Osteocyte (in vitro differentiated cells): ENCODE data around the gene MESD. TPM values are rescaled to one million over a fixed set of nuclear protein-coding genes. Genes with fewer than 3 reads are reported as not detected.
A peak's percentile ranks its signal among the peaks of the same experiment; 100 is the strongest.

ENCODE experiments used
- DNase-seq: peaks from one replicate; pipeline ENCODE4 v3.0.0; 2021; ENCODE audit warnings: mixed read lengths; ENCODE audit not compliant: unreplicated experiment; ENCODE audit errors: extremely low spot score
- H3K27ac Mint-ChIP-seq: one replicate; pipeline ENCODE4 v1.8.0; 2021; ENCODE audit warnings: mild to moderate bottlenecking, mixed read lengths; ENCODE audit not compliant: unreplicated experiment
- H3K27me3 Mint-ChIP-seq: one replicate; pipeline ENCODE4 v1.8.0; 2021; ENCODE audit warnings: mixed read lengths; ENCODE audit not compliant: unreplicated experiment
- H3K36me3 Mint-ChIP-seq: one replicate; pipeline ENCODE4 v1.8.0; 2021; ENCODE audit warnings: mixed read lengths; ENCODE audit not compliant: unreplicated experiment
- H3K4me1 Mint-ChIP-seq: one replicate; pipeline ENCODE4 v1.8.0; 2021; ENCODE audit warnings: mixed read lengths; ENCODE audit not compliant: unreplicated experiment
- H3K4me3 Mint-ChIP-seq: one replicate; pipeline ENCODE4 v1.8.0; 2021; ENCODE audit warnings: mild to moderate bottlenecking, moderate library complexity, mixed read lengths; ENCODE audit not compliant: unreplicated experiment
- H3K9me3 Mint-ChIP-seq: one replicate; pipeline ENCODE4 v1.8.0; 2021; ENCODE audit warnings: mixed read lengths; ENCODE audit not compliant: unreplicated experiment
- total RNA-seq: library from RNA; stranded (reverse); gene quantifications from 2 replicates; pipeline ENCODE4 v1.2.1, GENCODE V29; 2021
- TF ChIP-seq, protein P1 (sequence below): fragments of 200-600 bp; sonication (generic); IDR thresholded peaks from 2 replicates; pipeline ENCODE4 v1.5.0; 2021; ENCODE audit warnings: antibody characterized with exemption, mild to moderate bottlenecking, moderate library complexity

The MESD gene
- total RNA-seq, 1 donor from 2014 or later, result 25.3 TPM

DNA sequence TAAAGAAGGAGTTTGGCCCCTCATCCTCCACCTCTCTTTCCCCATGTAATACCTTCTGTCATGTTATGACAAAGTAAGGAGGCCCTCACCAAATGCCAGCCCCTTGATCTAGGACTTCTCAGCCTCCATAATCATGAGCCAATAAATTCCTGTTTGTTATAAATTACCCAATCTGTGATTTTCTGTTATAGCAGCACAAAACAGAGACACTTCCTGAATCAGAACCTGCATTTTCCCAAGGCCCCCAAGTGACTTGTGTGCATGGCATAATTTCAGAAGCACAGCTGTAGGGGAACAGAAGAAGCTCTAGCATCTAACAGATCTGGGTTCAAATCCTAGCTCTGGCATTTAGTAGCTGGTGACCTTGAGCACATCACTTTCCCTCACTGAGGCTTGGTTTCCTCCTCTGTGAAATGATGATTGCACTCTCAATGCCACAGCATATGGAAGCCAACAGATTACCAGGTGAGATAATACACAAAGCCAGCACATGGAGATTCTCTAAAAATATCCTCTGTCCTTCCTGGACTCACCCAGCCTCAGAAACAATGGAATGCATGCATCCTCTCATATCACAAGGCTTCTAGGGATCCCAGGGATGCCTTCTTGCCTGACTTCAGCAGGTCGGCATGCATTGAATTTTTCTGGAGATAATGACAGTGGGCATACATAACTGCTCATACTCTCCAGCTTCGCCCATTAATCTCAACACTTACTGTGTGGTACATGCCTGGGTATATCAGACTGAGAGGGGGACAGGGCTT lies 37.4 kb upstream of the MESD start:
- DNase-seq, result no peak
- peaks cover 10% of the 10 kb centered on the region for H3K9me3 Mint-ChIP-seq
- TF ChIP-seq, protein P1, sequence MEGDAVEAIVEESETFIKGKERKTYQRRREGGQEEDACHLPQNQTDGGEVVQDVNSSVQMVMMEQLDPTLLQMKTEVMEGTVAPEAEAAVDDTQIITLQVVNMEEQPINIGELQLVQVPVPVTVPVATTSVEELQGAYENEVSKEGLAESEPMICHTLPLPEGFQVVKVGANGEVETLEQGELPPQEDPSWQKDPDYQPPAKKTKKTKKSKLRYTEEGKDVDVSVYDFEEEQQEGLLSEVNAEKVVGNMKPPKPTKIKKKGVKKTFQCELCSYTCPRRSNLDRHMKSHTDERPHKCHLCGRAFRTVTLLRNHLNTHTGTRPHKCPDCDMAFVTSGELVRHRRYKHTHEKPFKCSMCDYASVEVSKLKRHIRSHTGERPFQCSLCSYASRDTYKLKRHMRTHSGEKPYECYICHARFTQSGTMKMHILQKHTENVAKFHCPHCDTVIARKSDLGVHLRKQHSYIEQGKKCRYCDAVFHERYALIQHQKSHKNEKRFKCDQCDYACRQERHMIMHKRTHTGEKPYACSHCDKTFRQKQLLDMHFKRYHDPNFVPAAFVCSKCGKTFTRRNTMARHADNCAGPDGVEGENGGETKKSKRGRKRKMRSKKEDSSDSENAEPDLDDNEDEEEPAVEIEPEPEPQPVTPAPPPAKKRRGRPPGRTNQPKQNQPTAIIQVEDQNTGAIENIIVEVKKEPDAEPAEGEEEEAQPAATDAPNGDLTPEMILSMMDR, result no peak

DNA sequence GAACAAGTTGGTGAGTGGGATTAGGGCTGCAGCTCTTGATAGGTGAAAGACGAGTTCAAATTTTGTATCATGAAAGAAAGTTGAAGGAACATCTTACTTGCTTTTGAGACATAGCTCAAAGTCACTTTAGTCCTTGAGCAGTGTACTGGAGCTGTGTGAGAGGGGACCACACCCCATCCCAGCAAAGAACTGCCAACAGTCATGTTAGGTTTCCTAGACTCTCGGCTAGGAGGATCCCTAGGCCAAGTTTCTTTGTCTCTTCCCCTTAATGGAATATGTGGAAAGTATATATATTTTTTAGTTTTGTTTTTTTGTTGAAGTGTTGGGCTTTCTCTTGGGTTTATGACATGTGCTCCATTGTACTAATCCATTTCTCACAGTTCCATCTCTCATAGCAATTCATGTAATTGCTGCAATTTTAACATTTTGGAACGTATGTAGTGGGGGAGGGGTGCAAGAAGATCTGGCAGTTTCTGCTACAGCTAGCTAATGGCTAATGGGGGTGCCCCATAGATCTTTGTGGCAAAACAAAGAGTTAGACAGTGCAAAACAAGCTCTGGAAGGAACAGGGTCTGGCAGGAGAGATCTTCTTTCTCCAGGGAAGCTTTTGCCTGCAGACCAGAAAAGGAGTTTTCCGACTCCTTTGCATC lies 36.2 kb upstream of the MESD start:
- no peak overlapping the region for H3K27ac Mint-ChIP-seq
- peaks cover 10% of the 10 kb centered on the region for H3K9me3 Mint-ChIP-seq
- no peak overlapping the region for H3K4me3 Mint-ChIP-seq
- no peaks in the 10 kb centered on the region for H3K36me3 Mint-ChIP-seq
- no peaks in the 10 kb centered on the region for H3K27me3 Mint-ChIP-seq
- TF ChIP-seq, protein P1, result no peak
- DNase-seq, result no peak
- H3K4me1 Mint-ChIP-seq, result peaks cover 18% of the 10 kb centered on the region

More for the DNA sequence above, 37.4 kb upstream of the MESD start:
- Mint-ChIP-seq H3K4me1 (peaks cover 18% of the 10 kb centered on the region), H3K36me3 (no peaks in the 10 kb centered on the region), H3K27ac (no peak overlapping the region), H3K4me3 (no peak overlapping the region), H3K27me3 (no peaks in the 10 kb centered on the region)

DNA sequence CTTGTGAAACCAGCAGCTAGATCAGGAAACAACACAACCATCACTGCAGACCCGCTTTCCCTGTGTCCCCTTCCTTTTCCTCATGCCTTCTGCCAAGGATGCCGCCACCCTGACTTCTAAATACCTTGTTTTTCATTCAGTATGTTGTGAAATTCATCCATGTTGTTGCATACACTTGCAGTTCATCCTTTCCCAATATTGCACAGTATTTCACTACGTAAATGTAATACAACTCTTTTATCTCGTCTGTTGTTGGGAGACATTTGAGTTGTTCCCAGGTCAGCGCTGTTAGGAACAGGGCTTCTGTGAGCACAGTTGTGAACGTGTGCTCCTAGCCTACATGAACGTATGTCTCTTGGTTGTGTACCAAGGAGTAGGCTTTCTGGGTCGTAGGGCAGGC lies 35.3 kb upstream of the MESD start:
- TF ChIP-seq, protein P1, result no peak
- no peaks in the 10 kb centered on the region for H3K36me3 Mint-ChIP-seq
- H3K4me3 Mint-ChIP-seq, result no peak overlapping the region
- no peak for DNase-seq
- peaks cover 5% of the 10 kb centered on the region for H3K9me3 Mint-ChIP-seq
- no peak overlapping the region for H3K27ac Mint-ChIP-seq
- peaks cover 18% of the 10 kb centered on the region for H3K4me1 Mint-ChIP-seq
- H3K27me3 Mint-ChIP-seq, result no peaks in the 10 kb centered on the region

DNA sequence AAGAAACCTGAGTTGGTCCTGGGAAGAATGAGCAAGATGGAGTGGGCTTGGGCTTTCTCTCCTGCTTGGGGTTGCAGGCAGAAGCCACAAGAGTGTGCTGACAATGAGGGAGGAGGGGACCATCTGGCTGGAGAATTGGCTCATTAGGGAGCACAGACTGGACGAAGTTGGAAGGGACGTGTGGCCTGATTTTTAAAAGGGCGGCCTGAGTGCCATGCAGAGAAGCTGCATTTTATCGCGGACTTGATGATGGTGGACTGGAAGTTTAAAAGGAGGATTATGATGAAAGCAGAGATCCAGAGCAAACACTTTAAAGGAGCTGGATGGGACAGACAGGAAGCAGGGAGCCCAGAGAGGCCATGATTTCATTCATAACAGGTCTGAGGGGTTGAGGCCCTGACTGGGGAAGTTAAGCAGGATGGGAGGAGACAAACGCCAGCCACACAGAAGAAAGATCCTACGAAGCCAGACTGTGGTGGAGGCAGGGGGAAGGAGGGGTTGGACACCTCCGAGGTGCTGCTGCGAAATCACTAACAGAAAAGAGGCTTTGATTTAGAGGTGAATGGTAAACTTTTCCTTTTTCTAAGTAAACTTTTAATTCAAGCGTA lies 34.8 kb upstream of the MESD start:
- Mint-ChIP-seq H3K36me3 (no peaks in the 10 kb centered on the region), H3K4me1 (peaks cover 18% of the 10 kb centered on the region), H3K9me3 (no peaks in the 10 kb centered on the region), H3K27me3 (no peaks in the 10 kb centered on the region), H3K27ac (peak overlapping the region; percentile 80), H3K4me3 (no peak overlapping the region)
- TF ChIP-seq, protein P1, result no peak
- DNase-seq, result no peak
